Fibroblast of lung (primary cell): Measurements from ENCODE around the gene ZBTB12. TPM values are rescaled to one million over a fixed set of nuclear protein-coding genes. Genes with fewer than 3 reads are reported as not detected.
A peak's percentile ranks its signal among the peaks of the same experiment; 100 is the strongest.

Source experiments
- DNase-seq, 2 donors: peaks; one replicate each; pipeline versions ENCODE4 v3.0.0 to v3.0.0-alpha.2; 2010; ENCODE audit warnings: low read depth in 2 of 2
- H2AFZ ChIP-seq: 2 replicates; pipeline ENCODE4 v1.5.1; 2012; ENCODE audit warnings: low read length, control low read depth, inconsistent platforms
- H3K27ac ChIP-seq: 2 replicates; pipeline ENCODE4 v1.5.1; 2011; ENCODE audit warnings: low read length, control low read depth; ENCODE audit not compliant: insufficient read depth
- H3K27me3 ChIP-seq: 2 replicates; pipeline ENCODE4 v1.5.1; 2011; ENCODE audit warnings: mild to moderate bottlenecking, low read length; ENCODE audit not compliant: control insufficient read depth, insufficient read depth
- H3K36me3 ChIP-seq: 2 replicates; pipeline ENCODE4 v1.5.1; 2011; ENCODE audit warnings: low read length; ENCODE audit not compliant: control insufficient read depth, insufficient read depth
- H3K4me1 ChIP-seq: 2 replicates; pipeline ENCODE4 v1.5.1; 2011; ENCODE audit warnings: low read length; ENCODE audit not compliant: control insufficient read depth, insufficient read depth; ENCODE audit errors: extremely low read depth
- H3K4me2 ChIP-seq: 2 replicates; pipeline ENCODE4 v1.5.1; 2011; ENCODE audit warnings: low read length, control low read depth; ENCODE audit not compliant: insufficient read depth; ENCODE audit errors: extremely low read depth
- H3K4me3 ChIP-seq, 4 experiments: fragments of 200-600 bp in 1 of 4; sonication (generic) in 1 of 4; replicated peaks in 1 of 4; 2 replicates each; pipeline ENCODE4 v1.5.1; 2011 to 2016; ENCODE audit warnings: low read length in 4 of 4, low read depth in 3 of 4, mild to moderate bottlenecking in 3 of 4, control low read depth in 2 of 4, inconsistent platforms in 1 of 4, mixed read lengths in 1 of 4; ENCODE audit not compliant: insufficient read depth in 1 of 4; ENCODE audit errors: control extremely low read depth in 1 of 4
- H3K79me2 ChIP-seq: 2 replicates; pipeline ENCODE4 v1.5.1; 2012; ENCODE audit warnings: mild to moderate bottlenecking, low read length, inconsistent platforms; ENCODE audit not compliant: control insufficient read depth, insufficient read depth
- H3K9ac ChIP-seq: 2 replicates; pipeline ENCODE4 v1.5.1; 2011; ENCODE audit warnings: mild to moderate bottlenecking, low read length, control low read depth; ENCODE audit not compliant: insufficient read depth
- H3K9me3 ChIP-seq: 2 replicates; pipeline ENCODE4 v1.5.1; 2012; ENCODE audit warnings: low read depth, low read length; ENCODE audit not compliant: control insufficient read depth, insufficient read depth
- H4K20me1 ChIP-seq: 2 replicates; pipeline ENCODE4 v1.5.1; 2011; ENCODE audit warnings: low read length; ENCODE audit not compliant: control insufficient read depth, insufficient read depth; ENCODE audit errors: extremely low read depth
- EZH2 ChIP-seq: IDR thresholded peaks from 2 replicates; pipeline ENCODE4 v1.5.1; 2012; ENCODE audit warnings: low read length, control low read depth, mild to moderate bottlenecking; ENCODE audit errors: missing control alignments
- polyA plus RNA-seq, 2 donors: library from polyadenylated mRNA; depleted of rRNA in 1 of 2; stranded (reverse) in 1 of 2; unstranded in 1 of 2; fragments of >200 nt; gene quantifications; 2 replicates each; pipeline ENCODE4 v1.2.1, GENCODE V29; 2011 to 2012; ENCODE audit warnings: missing spikeins in 1 of 2
- total RNA-seq: library from RNA; depleted of rRNA; stranded (reverse); fragments of >200 nt; gene quantifications from 2 replicates; pipeline ENCODE4 v1.2.1, GENCODE V29; 2014
- TF ChIP-seq, protein P1 (sequence below), 2 donors: IDR thresholded peaks in 1 of 2; conservative IDR thresholded peaks in 1 of 2; 1 replicate in 1 of 2; 2 replicates in 1 of 2; pipeline ENCODE4 v1.5.1; 2011 to 2012; ENCODE audit warnings: low read length in 2 of 2, control low read depth in 1 of 2, inconsistent platforms in 1 of 2, low read depth in 1 of 2, mild to moderate bottlenecking in 1 of 2

Gene ZBTB12
- total and polyA plus RNA-seq, 2 donors (not counting 1 experiment from before 2014, with no cell fraction given) = 1.2 to 13.2 TPM

GRCh38 chr6:31930962-31931361, 29.1 kb upstream of the ZBTB12 start:
- Histone ChIP-seq H2AFZ (no peak overlapping the region), H3K79me2 (no peaks in the 10 kb centered on the region), H3K9ac (no peak overlapping the region), H3K36me3 (no peaks in the 10 kb centered on the region), H3K27ac (no peak overlapping the region), H3K27me3 (no peaks in the 10 kb centered on the region), H4K20me1 (no peaks in the 10 kb centered on the region), H3K4me3 (no peak overlapping the region), H3K4me1 (no peaks in the 10 kb centered on the region), H3K4me2 (no peak overlapping the region), H3K9me3 (no peaks in the 10 kb centered on the region)
- no peak for DNase-seq
- TF ChIP-seq, protein P1, sequence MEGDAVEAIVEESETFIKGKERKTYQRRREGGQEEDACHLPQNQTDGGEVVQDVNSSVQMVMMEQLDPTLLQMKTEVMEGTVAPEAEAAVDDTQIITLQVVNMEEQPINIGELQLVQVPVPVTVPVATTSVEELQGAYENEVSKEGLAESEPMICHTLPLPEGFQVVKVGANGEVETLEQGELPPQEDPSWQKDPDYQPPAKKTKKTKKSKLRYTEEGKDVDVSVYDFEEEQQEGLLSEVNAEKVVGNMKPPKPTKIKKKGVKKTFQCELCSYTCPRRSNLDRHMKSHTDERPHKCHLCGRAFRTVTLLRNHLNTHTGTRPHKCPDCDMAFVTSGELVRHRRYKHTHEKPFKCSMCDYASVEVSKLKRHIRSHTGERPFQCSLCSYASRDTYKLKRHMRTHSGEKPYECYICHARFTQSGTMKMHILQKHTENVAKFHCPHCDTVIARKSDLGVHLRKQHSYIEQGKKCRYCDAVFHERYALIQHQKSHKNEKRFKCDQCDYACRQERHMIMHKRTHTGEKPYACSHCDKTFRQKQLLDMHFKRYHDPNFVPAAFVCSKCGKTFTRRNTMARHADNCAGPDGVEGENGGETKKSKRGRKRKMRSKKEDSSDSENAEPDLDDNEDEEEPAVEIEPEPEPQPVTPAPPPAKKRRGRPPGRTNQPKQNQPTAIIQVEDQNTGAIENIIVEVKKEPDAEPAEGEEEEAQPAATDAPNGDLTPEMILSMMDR (conservative IDR thresholded peaks at IDR 0.05 in 1 of 2, IDR thresholded peaks at IDR 0.05 in 1 of 2; ENCODE audit: low read depth in 1 of 2, low read length in 2 of 2) = no peak
- TF ChIP-seq EZH2 = no peak

DNA sequence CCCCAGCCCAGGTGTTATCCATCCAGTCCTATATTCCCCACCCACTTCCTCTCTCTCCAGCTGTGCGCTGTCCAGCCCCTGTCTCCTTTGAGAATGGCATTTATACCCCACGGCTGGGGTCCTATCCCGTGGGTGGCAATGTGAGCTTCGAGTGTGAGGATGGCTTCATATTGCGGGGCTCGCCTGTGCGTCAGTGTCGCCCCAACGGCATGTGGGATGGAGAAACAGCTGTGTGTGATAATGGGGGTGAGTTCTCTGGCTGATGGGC, 26.7 kb upstream of the ZBTB12 start:
- TF ChIP-seq EZH2 = no peak
- TF ChIP-seq, protein P1 (conservative IDR thresholded peaks at IDR 0.05 in 1 of 2, IDR thresholded peaks at IDR 0.05 in 1 of 2; ENCODE audit: low read depth in 1 of 2, low read length in 2 of 2) = no peak
- no peak overlapping the region for H3K9ac ChIP-seq
- H3K4me1 ChIP-seq = no peaks in the 10 kb centered on the region
- H3K36me3 ChIP-seq = no peaks in the 10 kb centered on the region
- H3K4me3 ChIP-seq = no peak overlapping the region
- no peak for DNase-seq
- no peaks in the 10 kb centered on the region for H3K27me3 ChIP-seq
- no peak overlapping the region for H3K4me2 ChIP-seq
- no peaks in the 10 kb centered on the region for H4K20me1 ChIP-seq
- no peak overlapping the region for H3K27ac ChIP-seq
- no peak overlapping the region for H2AFZ ChIP-seq
- H3K9me3 ChIP-seq = no peaks in the 10 kb centered on the region
- H3K79me2 ChIP-seq = no peaks in the 10 kb centered on the region

- Histone ChIP-seq H3K27ac (no peak overlapping the region), H3K79me2 (no peaks in the 10 kb centered on the region), H2AFZ (peak overlapping the region; percentile 62), H3K4me1 (no peaks in the 10 kb centered on the region), H3K36me3 (no peaks in the 10 kb centered on the region), H3K9ac (no peak overlapping the region), H3K4me3 (peak overlapping the region in 1 of 4 experiments; percentile 38), H4K20me1 (no peaks in the 10 kb centered on the region), H3K9me3 (no peaks in the 10 kb centered on the region), H3K27me3 (no peaks in the 10 kb centered on the region), H3K4me2 (peak overlapping the region; percentile 15)
- no peak for DNase-seq
- TF ChIP-seq EZH2 = no peak
- TF ChIP-seq, protein P1 (conservative IDR thresholded peaks at IDR 0.05 in 1 of 2, IDR thresholded peaks at IDR 0.05 in 1 of 2; ENCODE audit: low read depth in 1 of 2, low read length in 2 of 2) = no peak
Observed at GRCh38 chr6:31927863-31928671, 26.2 kb upstream of the ZBTB12 start.
